Measurements from ENCODE around the gene SAP30BP.
"Not testable (repeated sequence)": the region's sequence is repeated elsewhere in the genome, so short reads cannot be mapped to it uniquely, and the experiment has no call there.

The SAP30BP gene

DNA sequence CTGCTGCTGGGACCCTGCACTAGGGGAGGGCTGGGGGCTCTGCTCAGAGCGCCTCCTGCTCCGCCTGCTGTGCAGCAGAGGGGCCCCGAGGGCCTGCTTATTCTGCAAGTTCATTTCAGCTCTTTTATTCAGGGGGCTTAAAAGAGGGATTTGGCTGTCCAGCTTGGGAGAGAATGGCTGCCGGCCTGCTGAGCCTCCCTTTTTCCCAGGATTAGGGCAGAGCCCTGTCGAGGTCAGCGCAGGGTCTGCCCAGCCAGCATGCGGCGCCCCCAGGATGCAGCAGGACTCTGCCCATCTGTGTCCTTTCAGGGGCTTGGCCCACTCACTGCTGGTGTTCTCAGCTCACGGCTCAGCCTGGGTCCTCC, 32.8 kb upstream of the SAP30BP start:
- no peak for DNase-seq

DNA sequence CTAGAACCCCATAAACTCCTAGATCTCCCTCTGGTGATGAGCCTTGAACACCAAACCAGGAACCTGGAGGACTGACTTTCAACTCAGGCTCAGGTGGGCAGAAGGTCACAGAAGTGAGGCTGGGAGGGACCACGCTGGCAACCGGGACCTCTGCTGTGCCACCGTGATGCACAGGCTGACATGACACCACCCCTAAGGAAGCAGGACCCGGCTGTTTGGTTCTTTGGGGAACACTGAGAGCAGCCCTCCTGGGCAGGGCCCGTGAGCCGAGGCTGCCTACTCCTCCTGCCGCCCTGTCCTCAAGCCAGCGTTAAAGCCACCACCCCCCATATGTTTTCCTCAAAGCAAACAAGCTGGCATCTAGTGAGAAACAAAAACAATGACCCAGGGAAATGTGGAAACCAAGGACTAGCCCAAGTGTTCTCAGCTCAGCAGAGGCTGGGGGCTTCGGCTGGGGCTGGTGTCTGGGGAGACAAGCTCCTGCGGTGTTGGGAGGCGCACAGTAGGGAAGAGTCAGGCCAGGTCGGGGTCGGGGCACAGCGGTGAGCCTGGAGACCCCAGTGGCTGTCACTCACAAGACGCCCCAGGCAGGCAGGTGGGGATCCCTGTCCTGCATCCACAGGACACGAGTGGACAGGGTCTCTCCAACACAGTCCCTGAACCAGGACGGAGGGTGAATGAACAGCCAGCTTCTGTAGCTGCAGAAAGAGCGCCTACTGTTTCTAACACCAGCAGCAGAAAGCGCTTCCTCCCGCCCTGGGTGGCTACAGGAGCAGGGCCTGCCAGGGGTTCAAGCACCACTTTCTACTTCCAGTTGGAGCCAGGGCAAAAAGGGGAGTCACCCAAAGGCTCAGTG, 32.2 kb upstream of the SAP30BP start:
- no peak for DNase-seq

DNA sequence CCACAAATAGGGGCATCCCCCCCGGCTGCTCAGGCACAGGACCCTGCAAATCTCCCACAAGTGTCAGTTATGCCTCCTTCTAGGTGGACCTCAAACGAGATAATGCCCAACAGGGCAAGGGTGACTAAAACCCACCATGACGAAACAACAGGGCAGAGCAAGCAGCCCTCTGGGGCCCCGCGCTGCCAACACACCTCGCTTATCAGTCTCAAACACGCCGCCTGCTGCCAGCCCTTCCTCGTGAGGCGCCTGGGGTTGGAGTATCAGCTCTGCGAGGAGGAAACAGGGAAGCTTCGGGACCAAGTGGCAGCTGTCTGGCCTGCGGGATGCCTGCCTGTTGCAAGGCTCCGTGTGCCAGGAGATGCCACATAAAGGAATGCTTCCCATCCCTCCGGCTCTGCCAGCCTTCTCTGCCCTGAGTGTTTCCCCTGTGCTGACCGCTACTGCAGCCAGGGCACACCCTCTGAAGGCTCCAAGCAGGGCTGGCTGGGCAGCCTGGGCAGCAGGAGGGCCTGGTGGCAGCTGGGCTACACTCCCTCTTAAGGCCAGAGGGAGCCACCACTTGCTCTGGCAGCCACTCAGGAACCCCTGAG, 31.4 kb upstream of the SAP30BP start:
- DNase-seq: no peak

DNA sequence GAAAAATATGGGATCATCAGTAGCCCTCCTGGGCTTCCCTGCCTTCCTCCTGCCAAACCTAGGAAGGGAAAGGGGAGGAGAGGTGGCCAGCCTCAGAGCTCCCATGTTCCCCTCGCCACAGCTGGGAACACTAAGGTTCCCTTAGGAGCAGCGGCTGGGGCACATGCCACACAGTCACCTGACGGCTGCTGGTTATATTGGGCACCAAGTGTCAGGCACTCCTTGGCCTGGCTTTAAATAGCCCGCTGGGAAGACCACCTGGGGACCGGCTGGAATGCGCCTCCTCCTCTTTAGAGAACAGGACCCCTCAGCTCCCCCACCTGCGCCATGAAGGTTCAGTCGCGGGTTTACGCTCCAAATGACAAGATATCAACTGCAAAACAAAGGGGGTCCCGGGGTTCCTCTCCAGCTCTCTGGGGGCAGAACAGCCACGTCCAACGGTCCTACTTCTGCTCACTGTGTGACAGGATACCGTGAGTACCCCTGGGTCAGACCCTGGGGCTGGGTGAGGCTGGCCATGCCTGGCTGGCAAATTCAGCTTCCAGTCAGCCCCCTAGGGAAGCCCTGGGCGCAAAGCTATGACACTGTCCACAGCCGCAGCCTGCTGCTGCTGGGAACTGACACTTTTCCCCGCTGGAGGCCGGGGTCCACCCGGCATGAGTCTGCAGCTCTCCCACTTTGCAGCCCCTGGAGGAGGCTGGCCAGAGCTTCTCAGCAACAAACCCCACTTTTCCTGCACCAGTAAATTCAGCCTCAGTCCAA, 30.6 kb upstream of the SAP30BP start:
- DNase-seq: no peak

DNA sequence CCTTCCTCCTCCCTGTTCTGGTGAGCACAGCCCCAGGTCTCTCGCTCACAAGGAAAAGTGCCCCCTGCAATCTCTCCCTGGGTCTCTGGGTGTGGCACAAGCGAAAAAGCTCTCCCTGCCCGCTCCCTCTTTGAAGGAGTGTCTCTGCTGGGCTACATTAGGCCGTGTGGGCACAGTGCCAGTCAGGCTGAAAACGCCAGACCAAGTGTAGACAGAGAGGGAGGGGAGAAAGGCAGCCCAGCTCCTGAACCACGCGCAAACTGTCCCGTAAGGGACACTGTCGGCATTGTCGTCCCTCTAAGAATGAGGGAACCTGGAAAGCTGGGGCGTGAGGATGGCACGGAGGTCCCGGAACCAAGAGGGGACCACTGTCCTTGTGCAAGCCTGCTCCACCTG, 30.0 kb upstream of the SAP30BP start:
- no peak for DNase-seq

DNA sequence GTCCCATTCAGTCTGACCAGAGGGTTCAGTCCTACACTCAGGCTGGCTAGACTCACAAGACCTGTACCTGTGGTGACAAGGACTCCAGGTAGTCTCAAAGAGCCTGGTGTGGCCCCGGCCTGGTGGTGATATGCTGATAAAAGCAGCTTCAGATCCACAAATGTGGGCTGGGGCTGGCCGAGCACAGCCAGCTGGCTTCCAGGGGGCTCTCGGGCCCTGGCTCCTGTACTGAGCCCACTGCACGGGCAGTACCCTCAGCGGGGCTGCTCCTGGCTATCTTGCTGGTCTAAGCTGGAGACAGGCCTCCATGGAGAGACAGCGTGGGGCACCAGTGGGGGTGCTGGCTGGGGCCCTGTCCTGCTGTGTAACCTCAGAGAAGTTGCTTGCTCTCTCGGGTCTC, 29.6 kb upstream of the SAP30BP start:
- DNase-seq: no peak

DNA sequence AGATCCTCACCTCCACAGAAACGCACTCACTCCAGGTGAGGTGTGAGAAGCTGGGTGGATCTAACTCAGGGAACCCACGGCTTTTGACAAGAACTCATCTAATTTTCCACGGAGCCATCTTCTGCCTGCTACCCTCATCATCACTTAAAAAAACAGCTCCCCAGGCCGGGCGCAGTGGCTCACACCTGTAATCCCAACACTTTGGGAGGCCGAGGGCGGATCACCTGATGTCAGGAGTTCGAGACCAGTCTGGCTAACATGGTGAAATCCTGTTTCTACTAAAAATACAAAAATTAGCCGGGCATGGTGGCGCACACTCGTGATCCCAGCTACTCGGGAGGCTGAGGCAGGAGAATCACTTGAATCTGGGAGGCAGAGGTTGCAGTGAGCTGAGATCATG, 29.1 kb upstream of the SAP30BP start:
- not testable (repeated sequence) for DNase-seq

DNA sequence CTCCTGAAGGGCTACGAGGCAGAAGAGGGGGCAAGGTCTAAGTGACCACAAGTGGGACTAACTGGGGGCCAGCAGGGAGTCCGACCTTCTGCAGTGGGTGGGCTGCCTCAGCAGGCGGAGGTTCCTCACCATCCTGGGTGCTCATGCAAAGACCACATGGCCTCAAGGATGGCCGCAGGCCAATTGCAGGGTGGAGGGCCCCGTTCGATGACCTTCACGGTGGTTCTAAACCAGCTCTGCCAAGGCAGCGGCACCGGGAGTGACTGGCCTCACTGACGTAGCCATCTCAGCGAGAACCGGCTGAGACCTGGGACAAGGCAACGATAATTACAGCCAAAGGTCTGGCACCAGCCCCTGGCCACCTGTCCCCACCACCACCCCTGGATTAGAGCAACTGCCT, 28.2 kb upstream of the SAP30BP start:
- DNase-seq: no peak

DNA sequence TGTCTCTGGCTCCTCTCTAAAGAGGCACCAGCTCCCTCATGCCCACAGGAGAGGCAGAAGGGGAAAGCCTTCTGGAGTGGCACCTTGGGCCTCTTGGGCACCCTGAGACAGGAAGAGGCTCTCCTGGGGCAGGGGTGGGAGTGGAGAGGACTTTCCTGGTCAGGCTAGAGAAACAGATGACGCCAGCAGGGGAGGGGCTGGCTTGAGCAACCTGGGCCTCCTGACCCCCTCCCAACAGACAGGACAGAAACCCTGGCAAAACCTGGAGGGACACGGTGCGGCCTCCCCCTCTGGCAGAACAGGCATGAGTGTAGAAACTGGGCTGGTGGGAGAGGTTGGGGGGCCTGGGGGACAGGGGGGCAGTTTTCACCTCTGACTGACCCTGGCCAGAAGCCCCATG, 27.8 kb upstream of the SAP30BP start:
- no peak for DNase-seq

DNA sequence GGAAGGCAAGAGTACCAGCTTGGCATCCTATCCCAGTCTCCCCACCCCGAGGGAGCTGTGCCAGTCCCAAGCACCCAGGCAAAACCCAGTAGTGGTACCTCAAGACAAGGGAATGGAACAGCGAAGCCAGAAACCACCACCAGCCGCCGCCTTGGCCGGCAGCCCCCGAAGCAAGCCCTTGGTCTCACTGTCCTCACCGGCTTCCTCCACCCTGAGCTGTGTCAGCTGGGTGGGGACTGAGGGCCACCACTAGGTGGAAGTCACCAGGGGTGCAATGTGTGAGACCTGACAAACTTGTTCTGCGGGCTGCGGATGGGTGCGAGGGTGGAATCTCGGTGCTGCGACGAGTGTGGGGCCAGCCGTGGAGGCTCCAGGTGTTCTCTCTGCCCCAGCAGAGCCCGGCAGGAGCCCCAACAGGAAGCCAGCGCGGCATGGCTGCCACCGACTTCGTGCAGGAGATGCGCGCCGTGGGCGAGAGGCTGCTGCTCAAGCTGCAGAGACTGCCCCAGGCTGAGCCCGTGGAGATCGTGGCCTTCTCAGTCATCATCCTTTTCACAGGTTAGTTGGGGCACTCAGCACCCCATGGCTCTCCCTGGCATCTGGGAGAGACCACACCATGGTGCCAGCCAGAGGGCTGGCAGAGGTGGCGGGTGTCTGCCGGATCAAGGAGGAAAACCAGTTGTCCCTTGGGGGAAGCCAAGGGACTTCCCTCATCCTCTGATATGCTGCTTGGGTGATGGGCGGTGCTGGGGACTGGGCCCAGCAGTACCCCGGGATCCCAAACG, 27.2 kb upstream of the SAP30BP start:
- DNase-seq: no peak

DNA sequence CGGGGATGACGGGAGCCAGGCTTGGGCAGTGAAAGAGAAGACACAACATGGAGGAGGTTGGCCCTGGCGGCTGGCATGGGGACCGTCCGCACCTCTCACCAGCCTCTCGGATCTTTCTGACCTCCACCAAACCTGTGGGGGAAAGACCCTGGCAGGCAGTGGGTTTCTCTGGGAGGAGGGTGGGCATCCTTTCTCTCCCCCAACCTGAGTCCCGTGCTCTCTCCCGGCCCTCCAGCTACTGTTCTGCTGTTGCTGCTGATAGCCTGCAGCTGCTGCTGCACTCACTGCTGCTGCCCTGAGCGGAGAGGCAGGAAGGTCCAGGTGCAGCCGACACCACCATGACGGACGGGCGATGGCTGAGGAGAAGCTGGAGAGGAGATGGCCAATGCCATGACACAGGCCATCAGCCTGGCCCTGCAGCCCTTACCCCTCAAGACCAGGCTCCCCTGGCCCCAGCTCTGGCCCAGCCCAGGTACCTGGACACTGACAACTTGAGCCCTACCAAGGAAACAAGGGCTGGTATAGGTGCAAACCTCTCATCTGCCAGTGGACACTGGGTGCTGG, 26.5 kb upstream of the SAP30BP start:
- no peak for DNase-seq

DNA sequence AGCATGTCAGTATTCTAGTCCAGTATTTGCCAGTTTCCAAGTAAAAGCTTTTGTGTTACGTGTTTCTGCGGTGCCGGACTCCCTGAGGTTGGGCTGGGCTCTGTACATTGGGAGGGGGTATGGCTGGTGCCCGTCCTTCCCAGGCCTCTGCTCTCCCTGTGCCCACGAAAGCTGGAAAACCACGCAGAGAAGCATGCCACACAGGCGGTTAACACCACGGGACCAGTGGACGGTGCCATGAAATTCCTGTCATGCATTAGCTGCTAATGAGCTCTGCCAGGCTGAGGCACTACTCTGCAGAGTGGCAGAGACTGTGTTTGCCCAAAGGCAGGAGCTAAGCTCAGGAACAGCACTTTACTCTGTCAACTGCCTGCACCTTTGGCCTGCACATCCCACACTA, 25.8 kb upstream of the SAP30BP start:
- DNase-seq: no peak

DNA sequence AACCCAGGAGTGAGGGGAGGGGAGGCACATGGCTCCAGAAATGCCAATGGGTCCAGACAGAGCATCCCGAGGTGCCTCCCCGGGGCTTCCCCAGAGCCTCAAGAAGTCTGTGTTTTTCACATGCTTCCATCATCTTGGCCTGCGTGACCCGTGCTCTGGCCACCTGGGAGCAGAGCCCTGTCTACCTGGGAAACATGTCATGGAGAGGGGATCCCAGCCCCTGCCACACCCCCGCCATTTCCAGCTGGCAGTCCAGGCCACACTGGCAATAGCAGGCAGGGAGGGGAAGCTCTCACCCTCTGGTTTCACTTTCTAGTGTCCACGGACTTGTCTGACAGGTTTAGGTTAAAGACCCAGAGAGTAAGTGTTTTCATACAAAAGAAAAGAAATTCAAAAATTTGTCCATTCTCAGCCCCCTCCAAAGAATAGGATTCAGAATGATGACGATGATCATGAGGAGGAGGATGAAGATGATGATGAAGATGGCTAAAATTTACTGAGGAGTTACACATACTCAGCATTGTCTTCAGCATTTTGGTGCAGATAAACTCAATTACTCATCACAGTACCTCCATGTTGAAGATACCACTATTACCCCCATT, 24.9 kb upstream of the SAP30BP start:
- DNase-seq: no peak

DNA sequence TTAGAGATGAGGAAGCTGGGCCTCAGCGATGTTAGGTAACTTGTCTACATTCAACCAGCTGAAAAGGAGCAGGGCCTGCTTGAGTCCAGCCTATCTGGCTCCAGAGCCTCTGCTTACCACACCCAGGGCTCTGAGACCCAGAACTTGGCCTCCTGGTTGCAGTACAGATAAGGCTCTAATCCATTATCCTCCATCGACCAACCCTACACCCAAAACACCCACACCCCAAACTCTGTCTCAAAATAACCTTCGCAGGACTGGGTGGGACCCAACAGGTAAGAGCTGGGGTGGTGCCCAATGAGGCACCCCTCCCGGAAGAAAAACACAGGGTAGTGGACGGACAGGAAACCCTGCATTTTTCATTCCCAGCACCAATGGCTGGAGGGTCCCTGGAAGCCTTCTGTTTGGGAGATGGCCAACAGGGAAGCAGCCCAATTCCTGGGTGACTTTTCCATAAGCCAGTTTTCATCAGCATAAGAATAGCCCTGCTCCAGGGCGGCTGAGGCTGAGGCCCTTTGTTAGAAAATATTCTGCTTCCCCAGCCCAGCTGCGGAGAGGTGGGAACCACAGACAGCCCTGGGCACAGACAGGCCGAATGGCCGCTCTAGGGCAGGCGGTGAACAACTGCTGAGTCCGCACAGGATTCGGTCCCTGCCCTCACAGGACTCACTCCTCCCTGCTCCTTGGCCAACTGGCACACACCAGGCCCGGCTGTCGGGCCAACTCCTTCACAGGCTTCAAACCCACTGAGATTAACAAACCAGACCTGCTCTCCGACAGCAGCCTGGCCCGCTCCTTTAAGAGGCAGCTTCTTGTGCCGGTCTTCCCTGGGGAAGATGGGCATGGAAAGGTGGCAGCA, 24.1 kb upstream of the SAP30BP start:
- DNase-seq: no peak

DNA sequence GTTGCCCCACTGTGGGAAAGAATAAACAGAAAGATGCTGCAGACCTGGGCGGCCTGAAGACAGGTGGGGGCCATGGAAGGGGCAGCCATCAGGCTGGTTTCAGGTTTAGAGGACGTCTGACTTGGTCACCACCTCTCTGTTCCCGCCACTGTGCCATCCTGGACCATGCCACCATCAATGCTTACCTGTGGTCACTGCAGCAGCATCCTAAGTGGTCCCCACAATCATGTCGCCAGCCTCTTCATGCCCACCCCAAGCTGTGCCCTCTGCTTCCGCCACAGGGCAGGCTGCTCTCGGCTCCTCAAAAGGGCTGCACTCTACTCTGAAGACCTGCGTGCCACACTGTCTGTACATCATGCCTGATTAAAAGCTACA, 23.5 kb upstream of the SAP30BP start:
- DNase-seq: no peak

DNA sequence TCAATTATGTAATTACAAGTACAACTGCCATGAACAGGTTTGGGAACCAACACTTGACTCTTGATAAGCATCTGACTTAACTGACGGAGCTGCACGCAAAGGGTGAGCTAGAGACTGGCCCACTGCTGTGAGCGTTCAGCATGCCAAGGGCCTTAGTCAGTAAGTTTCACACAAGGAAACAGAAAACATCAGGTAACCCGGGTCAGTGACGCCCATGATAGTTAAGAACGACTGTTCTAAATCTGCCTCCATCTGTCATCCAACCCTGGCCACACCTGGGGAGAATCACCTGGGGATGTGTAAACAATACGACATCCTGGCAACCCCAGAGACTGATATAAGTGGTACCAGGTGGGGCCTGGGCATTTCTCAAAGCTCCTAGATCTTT, 21.6 kb upstream of the SAP30BP start:
- DNase-seq: no peak

DNA sequence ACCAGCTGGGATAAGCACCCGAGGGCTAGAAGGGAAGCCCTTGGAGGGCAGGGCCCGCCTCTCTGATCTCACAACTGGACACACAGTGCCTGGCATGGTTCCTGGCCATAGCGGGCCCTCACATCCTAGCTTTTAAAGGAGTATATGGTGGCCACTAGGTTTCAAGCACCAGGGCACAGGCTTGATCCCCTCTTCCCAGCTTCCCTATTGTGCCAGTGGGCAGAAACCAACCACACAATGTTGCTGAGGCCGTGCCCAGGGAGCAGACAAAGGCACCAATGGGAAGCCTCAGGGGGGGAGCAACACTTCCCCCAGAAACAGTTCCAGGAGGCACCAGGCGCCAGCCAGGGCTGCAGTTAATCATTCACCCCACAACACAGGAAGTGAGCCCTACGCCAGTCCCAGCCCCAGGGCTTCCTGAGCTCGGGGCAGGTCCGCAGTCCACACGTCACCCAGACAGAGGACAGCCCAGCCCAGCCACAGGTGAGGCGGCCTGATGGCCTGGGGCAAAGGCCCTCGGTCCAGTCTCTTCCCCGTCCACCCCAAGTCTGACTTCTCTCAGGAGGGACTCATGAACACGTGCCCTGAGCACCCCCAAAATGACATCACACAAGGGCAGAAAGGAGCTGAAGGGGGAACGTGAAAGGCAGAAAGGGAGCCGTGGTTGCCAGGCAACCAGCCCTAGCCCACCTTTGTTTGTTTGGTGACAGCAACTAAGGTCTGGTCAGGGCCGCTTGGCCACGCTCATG, 21.1 kb upstream of the SAP30BP start:
- no peak for DNase-seq

DNA sequence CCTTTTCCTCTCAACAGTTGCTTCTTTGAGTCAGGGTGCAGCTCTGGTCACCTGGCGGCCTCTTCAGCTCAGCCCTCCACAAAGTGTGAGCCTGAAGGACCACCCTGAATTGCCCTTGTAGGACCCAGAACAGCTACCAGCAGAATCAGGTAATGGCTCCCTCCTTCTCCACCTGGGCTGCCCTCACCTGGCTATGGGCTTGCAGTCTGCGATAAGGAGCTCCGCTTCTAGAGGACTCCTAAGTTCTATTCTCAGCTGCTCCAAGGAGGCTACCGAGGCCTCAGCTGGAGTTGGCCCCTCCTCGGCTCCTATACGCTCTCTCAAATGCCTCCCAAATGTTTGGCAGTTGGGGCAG, 20.5 kb upstream of the SAP30BP start:
- DNase-seq: no peak

DNA sequence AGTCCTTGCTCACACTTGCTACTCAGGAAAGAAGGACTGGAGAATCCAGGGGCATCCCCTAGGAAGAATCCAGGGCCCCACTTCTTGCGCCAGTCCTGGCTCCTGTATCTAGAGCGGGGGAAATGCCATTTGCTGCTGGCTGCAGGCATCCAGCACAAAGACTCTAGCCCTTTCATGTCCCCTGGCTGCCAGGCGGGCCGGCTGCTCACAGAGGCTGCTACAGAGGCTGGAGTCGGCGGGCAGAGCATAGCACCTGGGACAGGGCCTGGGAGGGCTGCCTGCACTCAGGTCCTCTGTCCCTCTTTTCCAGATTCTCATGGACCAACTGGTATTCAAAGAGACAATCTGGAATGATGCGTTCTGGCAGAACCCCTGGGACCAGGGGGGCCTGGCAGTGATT, 20.1 kb upstream of the SAP30BP start:
- DNase-seq: no peak

DNA sequence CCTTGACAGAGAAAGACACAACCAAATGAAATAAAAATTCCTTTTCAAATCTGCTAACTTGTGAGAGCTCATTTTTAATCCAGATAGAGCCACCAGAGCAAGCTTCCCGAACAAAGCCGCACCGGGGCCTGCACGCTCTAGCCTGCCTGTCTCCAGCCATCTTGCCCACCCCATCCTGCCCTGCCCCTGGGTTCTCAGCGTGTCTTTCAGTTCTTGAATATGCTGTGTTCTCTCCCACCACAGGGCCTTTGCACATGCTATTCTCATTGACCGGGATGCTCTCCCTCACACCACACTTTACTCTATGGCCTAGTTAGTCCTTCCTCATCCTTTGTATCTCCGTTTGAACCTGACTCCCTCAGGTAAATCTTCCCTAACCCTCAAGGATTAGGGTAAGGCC, 19.2 kb upstream of the SAP30BP start:
- no peak for DNase-seq

DNA sequence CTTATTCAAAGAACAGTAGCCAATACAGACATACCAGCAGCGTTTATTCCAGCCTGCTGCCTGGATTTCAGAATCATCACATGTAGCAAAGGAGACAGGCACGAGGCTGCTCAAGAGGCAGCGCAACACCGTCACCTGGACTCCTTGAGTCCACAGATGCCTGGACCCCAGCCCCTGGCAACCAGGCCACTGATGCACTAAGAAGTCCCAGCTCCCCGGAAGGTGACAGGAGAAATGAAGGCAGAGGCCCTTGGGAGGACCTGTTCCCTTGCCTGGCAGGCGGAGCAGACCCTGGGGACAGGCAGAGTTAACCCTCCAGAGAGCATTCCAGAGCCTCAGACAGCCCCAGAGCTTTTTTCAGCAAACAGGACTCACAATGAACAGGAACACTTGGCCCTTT, 17.5 kb upstream of the SAP30BP start:
- DNase-seq: no peak
